Activated T-cell treated with anti-CD3 and anti-CD28 coated beads, Interleukin-2, amount 50 U/mL, for 48 hours (primary cell): Measurements from ENCODE around the gene FHIT.

Source experiments
- DNase-seq, 2 experiments: peaks; one replicate each; pipeline ENCODE4 v3.0.0-alpha.2; 2020

Gene FHIT

DNA sequence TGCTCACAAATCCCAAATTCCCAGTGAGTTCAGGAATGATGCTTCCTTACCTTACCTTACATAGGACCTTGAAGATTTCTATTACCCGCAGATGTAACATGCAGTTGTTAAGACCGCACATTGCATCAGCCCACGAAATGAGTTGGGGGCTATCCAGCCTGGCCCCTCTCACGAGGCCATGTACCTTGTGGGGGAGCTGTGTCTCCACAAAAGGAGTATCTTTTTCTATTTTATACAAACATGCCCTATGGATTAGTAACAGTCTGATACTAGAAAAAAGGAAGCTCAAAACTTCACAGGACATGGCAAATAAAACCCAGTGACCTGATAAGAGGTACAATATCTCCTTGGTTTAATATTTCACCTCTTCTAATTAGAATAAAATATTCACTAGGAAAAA, 1114.7 kb downstream of the FHIT start:
- no peak for DNase-seq

DNA sequence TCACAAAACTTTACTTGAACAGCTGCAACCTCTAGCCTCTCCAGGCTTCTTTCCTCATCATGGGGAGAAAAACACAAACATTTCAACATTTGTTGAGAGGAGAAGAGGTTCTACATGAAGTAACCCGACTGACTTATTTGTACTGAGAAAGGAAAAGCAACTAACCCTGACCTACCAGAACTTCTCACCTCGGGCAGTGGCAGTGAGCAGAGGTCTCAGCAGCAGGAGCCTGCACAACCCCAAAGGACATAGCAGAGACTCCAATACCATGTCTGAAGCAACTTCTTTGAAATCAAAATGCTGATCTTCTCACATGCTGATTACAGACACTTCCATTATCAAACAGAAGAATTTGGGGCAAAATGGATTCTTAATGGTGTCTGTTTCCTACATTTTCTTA, 1115.8 kb downstream of the FHIT start:
- DNase-seq: no peak

DNA sequence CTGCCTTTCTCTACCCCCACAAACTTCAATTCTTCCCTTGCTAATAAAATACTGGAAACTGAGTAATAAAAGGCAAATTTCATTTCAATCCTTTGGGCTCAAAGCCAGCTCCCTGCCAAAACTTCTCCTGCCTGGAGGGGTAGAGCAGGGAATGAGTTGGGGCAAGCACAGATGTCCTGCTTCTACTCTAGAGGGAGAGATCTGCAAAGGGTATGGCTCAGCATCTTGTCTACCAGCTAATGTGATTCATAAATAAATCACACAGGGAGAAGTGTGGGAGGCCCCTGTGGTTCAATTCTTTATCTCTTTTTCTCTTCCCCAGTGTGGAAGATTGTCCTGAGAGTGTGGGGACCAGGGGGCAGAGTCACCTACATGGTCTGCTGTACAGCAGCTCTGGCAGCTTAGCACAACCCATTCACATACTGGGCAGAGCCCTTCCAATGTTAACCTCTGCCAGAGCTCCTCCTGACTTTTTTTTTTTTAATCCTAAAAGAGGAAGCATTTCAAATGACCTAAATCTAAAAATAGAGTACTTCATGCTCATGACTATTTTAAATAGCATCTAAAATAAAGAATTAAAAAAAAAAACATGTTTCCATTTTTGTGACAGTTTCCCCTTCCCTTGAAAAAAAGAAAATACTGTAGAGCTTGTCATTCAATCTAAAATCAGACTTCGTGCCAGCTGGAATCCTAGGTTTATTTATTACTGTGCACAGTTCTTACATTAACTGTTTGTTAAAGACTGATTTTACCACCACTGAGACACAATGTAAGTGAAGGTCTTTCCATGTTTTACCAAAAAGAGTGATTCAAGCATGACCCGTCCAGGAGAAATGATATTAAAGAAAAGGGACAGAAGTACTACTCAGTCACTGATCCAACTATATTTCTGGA, 1117.7 kb downstream of the FHIT start:
- no peak for DNase-seq

DNA sequence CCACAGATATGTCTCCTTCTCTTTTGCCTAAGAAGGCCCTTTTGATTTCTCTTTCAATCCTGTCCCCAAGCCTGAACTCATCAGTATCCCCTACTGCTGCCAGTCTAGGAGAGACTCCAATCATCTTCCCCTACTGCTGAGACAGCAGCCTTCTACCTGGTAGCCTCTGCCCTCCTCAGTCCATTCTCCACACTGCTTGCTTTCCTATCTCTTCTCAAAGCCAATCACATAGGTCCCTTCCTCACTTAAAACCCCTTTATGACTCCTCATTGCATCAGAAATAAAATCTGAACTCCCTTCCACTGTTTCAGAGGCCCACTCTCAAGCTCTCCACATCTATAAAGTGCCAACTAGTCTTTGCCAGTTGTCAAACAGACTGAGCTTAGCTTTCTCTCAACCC, 1119.6 kb downstream of the FHIT start:
- no peak for DNase-seq

DNA sequence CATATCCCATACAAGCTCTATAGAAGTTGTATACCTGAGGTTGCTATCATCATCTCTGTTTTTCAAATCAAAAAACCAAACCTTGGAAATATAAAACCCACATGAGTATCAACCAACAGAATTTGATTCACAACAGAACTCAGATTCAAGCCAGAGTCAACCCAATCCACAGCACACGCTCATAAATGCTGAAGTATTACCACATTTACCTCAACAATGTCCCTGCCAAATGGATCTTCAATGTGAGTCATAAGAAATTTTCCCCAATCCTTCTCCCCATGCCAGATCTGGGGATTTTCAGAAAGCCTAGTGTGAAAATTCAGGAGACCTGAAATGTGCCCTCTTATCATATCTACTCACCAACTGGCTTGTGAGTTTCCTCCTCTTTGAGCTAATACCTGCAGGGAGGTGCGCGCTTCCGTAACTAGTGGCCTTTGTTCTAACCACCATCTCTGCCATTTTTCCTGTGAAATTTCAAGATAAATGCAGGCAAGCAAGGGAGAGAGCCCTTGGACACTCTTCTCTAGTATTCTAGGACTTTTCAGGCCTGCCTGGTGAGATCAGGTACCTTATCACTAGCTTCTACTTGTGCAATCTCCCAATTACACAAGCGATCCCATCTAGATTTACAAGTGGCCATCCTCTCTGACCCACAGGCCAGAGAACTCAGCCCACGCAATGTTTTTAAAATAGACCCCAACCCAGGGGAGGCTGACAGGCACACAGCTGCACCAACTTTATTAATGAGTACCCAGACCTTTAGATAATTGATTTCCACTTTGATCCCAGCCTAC, 1124.5 kb downstream of the FHIT start:
- DNase-seq: no peak

DNA sequence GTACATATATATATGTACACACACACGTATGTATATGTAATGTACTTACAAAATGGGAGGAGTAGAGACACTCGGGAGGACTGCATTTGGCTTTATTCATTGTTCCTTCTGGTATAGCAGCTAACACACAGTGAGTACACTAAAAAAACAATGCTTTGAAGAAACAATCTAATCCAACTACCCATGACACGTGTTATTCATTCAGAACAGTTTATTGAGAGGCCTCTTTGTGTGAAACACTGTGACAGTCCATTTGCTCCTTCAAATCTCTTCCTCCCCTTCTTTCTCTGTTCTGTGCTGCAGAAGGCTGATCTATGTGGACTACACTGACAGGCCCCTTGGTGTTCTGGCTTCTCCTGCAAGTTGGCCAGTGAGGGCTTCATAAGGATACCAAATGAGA, 1125.6 kb downstream of the FHIT start:
- DNase-seq: no peak

DNA sequence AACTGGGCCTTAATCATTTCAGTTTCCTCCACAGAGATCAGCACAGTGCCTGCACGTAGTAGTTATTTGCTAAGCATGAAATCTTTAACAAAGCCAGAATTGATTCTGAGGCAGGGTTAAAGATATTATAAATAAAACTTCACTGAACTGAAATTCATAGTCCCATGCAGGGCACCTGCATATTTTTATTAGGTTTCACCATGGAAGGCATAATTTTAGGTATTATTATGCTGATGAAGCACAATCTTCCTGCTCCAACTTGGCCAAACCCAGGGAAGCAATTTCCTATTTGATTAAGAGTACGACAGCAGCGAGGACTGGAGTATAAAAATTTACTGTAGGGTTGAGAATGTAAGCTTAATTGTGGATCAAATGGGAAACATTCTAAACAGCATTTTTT, 1131.0 kb downstream of the FHIT start:
- no peak for DNase-seq

DNA sequence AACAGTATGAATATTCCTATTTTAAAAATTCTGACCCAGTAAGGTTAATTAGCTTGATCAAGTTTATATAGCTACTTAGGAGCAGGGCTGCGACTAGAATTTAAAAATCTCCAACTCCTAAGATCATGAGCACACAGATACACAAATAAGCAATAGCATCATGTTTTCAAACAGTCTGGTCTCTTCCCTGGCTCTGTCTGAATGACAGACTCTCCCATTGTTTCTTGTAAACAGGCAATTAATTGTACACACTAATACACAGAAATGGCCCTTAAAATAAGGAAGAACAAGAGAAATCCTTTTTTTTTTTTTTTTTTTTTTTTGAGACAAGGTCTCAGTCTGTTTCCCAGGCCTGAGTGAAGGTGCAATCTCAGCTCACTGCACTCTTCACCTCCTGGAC, 1137.1 kb downstream of the FHIT start:
- DNase-seq: no peak

DNA sequence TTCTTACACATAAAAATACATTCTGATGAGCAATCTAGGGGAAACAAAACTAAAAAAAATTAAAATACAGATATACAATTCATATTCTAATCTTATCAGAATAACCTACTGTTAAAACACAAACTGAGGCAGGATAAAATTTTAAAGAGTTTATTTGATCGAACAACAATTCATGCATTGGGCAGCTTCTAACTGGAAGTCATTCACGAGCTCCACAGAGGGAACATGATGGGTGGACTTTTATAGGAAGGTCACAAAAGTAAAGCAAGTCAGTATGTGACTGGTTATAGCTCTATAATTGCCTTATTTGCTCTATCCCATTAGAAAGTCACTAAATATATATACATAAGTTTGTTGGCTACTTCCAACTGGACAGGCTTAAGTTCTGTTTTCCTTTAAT, 1144.0 kb downstream of the FHIT start:
- DNase-seq: no peak

DNA sequence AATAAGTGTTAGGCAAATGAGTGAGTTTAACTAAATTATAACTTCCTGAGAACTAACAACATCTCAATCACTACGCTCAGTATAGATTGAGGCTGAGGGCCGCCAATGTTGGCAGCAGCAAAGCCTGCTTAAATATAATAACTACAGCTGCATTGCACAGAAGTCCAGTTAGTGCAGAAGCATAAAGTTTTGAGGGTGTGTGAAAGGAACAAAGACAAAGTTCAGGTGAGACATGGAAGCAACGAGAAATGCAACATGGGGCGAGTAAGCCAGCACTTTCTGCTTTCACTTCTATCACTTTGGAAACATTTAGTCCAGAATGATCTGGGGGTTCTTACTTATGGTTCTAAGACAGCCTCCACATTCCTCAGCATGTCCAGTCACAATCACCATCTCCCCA, 1149.1 kb downstream of the FHIT start:
- no peak for DNase-seq

DNA sequence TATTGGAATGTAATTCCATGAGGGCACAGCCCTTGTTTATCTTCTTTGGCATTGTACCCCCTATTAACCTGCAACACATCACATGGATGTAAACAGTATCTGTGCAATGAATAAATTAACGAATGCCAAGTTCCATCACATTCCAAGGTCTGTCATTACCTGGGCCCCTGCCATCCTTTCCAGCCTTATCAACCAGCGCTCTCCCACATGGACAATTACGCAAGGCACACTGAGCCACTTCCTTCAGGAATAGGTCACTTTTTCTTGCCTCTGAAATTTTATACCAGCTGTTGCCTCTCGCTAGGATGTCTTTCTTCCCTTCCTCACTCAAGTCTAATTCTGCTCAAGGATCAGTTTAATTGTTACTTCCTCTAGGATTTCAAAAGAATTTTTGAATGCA, 1149.6 kb downstream of the FHIT start:
- DNase-seq: no peak

DNA sequence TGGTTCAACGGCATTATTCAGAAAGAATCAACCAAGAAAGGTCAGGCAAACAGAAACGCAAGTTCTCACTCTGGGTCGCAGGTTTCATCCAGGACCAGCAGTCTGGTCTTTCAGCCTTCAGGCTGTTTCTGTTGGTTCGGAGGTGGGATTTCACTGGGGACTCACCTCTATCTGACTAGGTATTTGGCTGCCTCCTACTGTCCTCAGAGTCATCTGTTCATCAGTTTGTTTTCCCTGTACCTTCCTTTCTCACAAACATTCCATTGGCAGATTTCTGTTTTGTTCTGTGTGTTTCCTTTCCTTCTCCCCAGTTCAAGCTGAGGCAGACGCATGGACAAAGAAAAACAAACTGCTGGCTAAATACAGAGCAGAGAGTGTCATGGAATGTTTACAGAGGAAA, 1154.8 kb downstream of the FHIT start:
- DNase-seq: no peak

DNA sequence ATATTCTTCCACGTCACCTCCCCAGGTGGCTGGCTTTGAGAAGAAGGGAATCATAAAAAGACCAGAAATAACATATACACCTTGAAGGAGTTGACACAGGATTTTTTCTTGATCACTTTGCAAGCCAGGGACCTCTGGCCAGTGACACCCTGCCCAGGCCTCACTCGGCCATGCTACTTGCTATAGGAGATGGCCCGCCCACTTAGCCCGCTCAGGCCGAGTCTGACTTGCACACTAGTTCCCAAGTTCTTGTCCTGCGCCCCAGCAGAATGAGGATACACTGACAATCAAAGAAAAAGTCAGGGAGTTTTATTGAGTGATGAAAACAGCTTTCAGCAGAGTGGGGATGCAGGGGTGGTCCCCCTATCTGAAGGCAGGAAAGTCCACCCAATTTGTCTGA, 1155.3 kb downstream of the FHIT start:
- DNase-seq: no peak

DNA sequence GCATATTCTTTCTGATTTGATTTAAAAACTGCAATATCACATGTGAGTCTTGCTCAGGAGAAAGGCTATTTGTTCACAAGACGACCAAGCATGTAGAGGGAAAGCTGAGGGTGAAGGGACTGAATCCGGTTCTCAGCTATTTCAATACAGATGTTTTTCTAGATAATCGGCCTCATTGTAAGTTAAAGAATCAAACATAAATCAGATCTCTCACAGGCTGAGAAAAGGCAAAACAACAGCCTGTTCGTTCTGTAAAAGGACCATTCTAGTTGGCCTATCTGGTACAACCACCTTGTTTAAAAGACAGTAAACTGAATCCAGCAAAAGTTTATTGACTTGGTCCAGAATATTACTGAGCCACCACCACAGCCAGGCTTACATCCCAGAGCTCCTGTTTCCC, 1155.7 kb downstream of the FHIT start:
- no peak for DNase-seq

DNA sequence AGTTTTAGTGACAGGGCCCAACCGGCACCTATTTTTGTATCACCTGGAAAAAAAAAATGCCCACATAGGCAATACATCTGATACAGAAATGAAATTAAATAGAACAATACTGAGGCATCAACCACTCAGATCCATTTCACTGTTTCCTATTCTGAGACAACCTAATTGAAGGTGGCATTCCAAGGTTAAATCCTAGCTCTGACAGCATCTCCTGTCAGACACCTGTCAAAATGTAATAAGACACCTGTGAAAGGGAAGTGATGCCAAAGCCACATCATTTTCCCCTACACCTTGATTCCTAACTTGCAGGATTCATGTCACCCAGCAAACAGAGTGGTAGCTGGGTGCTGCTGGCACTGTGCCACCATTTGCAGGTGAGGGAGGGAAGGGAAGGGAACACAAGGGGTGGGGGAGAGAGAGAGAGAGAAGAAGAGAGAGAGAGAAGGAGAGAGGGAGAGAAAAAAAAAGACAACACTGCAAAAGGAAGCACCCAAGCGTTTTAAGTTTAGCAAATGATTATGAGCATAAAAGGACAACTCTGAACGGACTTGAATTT, 1156.8 kb downstream of the FHIT start:
- DNase-seq: no peak

DNA sequence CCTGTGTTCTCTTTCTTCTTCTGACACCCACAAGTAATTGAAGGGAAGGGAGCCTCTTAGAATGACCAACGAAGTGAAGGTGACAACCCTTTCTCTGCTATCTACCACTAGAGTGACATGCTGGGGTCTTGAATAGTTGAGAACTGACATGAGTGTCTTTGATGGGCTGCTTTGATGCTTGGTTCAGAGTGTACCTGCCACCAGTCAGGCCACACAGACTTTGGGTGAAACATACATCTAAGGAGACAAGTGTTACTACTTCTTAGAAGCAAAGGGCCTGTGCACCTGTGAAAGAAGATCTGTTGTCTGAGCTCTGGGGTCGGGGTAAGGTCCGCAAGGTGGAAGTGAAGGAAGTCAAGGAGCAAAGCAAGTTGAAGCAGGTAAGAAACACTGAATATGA, 1160.7 kb downstream of the FHIT start:
- DNase-seq: no peak

DNA sequence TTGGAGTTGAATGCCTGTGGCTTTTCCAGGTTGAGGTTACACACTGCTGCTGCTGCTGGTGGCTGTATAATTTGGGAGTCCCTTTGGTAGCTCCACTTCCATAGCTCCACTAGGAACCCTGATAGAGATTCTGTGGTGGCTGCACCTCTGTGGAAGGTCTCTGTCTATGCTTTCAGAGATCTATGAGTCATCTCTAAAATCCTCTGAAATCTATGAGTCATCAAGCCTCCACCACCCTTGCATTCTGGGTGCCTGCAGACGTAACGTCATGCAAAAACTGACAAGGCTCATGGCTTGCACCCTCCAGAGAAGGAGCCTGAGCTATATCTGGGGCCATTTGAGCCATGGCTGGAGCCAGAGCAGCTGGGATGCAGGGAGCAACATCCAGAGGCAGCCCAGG, 1164.4 kb downstream of the FHIT start:
- DNase-seq: peak; percentile 59 to 61

DNA sequence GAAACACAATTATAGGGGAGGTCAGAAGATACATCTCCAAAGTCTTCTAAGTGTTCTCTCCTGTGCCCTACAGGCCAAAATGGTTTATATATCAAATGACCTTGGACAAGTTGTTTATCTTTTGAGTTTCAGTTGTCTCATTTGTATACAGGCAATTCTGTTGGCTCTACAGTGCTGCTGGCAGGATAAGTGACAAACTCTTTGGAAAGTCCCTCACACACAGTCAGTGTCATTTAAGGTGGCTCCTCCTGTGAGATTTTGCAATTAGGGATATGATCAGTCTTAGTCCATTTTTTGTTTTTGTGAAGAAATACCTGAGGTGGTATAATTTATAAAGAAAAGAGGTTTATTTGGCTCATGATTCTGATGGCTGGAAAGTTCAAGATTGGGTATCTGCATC, 1165.6 kb downstream of the FHIT start:
- no peak for DNase-seq

DNA sequence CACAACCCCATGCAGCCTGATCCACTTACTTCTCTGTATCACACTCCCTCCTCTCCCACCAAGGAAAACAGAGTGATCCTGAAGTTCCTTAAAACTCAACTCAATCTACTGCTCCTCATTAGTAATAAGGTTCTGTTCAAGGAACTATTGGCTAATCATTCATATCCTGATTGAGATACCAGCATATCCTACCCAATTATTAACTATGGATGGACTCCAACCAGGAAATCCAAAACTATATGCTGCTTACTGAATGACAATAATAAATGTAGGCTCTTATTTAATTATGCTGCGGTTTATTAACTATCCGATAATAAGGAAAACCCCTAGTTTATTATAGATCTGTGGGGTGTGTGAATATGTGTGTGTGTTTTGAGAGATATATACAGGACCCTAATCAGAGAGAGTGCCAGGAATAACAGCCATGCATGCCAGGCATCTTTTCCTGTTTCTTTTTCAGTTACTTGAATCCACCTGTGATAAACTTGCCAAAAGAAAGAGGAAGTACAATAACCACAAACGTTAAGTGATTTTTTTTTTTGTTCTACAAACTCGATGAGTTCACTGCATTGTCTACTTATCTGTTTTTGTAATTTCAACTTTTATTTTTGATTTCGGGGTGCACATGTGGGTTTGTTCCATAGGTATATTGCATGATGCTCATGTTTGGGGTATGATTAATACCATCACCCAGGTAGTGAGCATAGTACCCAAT, 1169.7 kb downstream of the FHIT start:
- DNase-seq: no peak

DNA sequence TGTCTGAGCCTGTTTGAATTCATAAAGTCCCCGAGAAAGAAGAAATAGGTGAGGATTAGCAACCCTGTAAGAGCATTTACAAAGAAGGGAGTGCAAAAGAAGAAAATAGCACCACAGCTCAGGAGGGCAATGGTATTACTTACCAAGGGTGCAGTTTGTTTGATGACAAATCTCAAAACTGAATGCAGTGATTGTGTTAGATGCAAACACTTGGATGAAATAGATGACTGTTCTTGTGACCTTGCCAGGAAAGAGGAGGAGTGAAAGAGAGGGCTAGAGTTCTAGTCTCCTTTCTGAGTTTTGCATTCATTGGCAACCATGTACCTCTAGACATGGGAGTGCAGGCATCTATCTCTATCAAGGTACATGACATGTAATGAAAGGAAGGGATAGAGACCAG, 1170.6 kb downstream of the FHIT start:
- DNase-seq: no peak

DNA sequence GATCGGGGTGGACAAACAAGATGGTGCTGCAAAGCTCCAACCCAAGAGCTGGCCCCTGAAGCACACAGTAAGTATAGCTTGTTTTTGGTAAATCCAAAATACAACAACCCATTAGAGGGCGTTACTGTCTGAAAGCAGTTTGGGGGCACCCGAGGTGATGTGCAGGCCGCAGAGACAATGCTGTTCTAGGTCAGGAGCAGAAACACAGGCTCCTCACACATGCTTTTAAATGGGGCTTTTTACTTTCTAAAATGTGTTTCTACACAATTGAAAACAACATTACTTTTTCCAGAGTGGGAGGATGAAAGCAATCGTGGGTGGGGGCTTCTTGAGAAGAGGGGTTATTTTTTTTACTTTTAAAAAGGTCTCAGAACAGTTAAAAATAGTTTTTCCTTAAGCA, 1172.2 kb downstream of the FHIT start:
- peak; percentile 35 to 46 for DNase-seq

DNA sequence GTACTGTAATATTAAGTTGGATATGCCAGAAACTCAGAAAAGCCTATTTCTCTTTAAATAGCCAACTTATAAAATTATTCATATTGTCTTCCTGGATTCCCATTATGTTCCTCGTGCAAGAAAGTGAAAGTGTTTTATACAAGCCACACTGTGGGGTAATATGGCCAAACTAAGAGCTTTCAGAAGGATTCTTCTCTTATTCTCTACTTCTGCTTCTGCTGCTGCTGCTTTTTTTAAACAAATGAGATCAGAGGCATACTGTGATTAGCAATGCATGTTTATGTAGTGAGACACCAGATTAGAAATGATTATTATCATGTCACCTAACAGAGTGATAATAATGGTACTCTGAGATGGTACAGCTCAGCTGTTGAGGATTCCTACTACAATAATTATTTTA, 1174.9 kb downstream of the FHIT start:
- DNase-seq: no peak

DNA sequence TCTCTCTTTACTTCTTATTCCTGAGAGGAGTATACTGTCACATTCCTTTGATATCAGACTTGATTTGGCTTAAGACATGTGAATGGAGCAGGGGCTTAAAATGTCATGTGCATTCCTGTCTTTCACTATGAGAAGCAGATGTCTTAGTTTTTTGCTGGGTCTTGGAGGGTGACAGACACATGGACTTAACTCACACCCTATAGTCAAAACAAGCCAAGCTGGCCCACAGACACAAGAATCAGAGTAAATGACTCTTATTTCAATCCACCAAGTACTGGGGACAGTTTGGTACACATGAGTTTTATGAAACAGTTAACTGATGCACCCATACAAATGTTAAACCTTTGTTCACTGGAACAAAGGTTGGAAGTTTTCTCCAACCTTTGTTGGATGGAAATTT, 1177.3 kb downstream of the FHIT start:
- no peak for DNase-seq
